Uterus (tissue), 4 donors: ENCODE results near the gene FXN. TPM values are rescaled to one million over a fixed set of nuclear protein-coding genes. Genes with fewer than 3 reads are reported as not detected.

Experiments
- DNase-seq, 2 donors: peaks; one replicate each; pipeline ENCODE4 v3.0.0-alpha.2; 2019 to 2020
- H3K27ac ChIP-seq, 2 donors: fragments of 200-600 bp; sonication (generic); 1 replicate in 1 of 2; 2 replicates in 1 of 2; pipeline ENCODE4 v1.5.1; 2016 to 2018
- H3K27me3 ChIP-seq, 2 donors: fragments of 200-600 bp; sonication (generic); one replicate each; pipeline ENCODE4 v1.5.1; 2018 to 2019; ENCODE audit warnings: control low read depth in 1 of 2
- H3K36me3 ChIP-seq, 2 donors: fragments of 200-600 bp; sonication (generic); one replicate each; pipeline ENCODE4 v1.5.1; 2019; ENCODE audit warnings: control low read depth in 1 of 2
- H3K4me1 ChIP-seq, 2 donors: fragments of 200-600 bp; sonication (generic); one replicate each; pipeline ENCODE4 v1.5.1; 2018 to 2019; ENCODE audit warnings: control low read depth in 1 of 2
- H3K4me3 ChIP-seq, 2 donors: fragments of 200-600 bp; sonication (generic); 1 replicate in 1 of 2; 2 replicates in 1 of 2; pipeline ENCODE4 v1.5.1; 2018 to 2019; ENCODE audit warnings: mild to moderate bottlenecking in 1 of 2
- H3K9me3 ChIP-seq, 2 donors: fragments of 200-600 bp; sonication (generic); one replicate each; pipeline ENCODE4 v1.5.1; 2019; ENCODE audit warnings: control low read depth in 1 of 2
- POLR2A ChIP-seq, 2 donors: fragments of 450-650 bp; IDR thresholded peaks; one replicate each; pipeline ENCODE4 v1.6.1; 2016; ENCODE audit warnings: antibody characterized with exemption in 2 of 2, mild to moderate bottlenecking in 1 of 2, moderate library complexity in 1 of 2
- intact Hi-C: fragments of 100-400 bp; cut with DNase I; formaldehyde crosslinking; loops from one replicate; pipeline ENCODE4 v1.15.1; 2023; ENCODE audit warnings: low total_unique reads
- total RNA-seq, 4 donors: library from RNA; depleted of rRNA in 3 of 4; stranded (reverse); fragments of >200 nt in 3 of 4; gene quantifications; one replicate each; pipeline versions ENCODE4 v1.1.0 to v1.2.4, GENCODE V29; 2014 to 2023
- TF ChIP-seq, protein P1 (sequence below), 4 experiments: fragments of 200-600 bp in 2 of 4; fragments of 450-650 bp in 2 of 4; sonication (generic) in 2 of 4; IDR thresholded peaks; one replicate each; pipeline ENCODE4 v1.5.1; 2016 to 2019; ENCODE audit warnings: antibody characterized with exemption in 4 of 4, mild to moderate bottlenecking in 2 of 4, moderate library complexity in 1 of 4
- donor health status: DM: yes; HTN: yes; CAD: no.

The FXN gene
- total RNA-seq, 4 donors from 2014 or later, result 5.9 to 20.3 (median 18.5) TPM

DNA sequence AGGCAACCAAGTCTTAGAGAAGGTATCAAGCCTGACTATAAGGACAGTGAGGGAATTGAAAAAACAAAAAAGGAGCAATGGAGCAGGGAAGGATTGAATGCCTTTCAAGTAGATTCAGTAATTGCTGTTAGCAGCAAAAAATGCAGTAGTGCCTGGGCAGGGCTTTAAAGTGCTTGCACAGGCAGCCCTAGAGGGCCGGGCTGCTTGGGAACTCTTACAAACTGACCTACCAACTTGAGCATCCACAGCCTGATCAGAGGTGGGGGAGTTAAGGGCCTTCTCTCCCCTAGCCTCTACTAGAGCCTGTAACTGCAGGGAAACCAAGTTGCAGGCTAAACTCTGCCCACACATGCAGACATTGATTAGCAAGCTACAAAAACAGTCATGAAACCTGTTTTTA is 19.4 kb downstream of the FXN start:
- H3K27me3 ChIP-seq, result no peaks in the 10 kb centered on the region
- no peak for DNase-seq
- no peak overlapping the region for H3K4me3 ChIP-seq
- no peak overlapping the region for H3K27ac ChIP-seq
- no peaks in the 10 kb centered on the region for H3K36me3 ChIP-seq
- no peak for TF ChIP-seq POLR2A (IDR thresholded peaks at IDR 0.05)
- TF ChIP-seq, protein P1, sequence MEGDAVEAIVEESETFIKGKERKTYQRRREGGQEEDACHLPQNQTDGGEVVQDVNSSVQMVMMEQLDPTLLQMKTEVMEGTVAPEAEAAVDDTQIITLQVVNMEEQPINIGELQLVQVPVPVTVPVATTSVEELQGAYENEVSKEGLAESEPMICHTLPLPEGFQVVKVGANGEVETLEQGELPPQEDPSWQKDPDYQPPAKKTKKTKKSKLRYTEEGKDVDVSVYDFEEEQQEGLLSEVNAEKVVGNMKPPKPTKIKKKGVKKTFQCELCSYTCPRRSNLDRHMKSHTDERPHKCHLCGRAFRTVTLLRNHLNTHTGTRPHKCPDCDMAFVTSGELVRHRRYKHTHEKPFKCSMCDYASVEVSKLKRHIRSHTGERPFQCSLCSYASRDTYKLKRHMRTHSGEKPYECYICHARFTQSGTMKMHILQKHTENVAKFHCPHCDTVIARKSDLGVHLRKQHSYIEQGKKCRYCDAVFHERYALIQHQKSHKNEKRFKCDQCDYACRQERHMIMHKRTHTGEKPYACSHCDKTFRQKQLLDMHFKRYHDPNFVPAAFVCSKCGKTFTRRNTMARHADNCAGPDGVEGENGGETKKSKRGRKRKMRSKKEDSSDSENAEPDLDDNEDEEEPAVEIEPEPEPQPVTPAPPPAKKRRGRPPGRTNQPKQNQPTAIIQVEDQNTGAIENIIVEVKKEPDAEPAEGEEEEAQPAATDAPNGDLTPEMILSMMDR (IDR thresholded peaks at IDR 0.05), result no peak
- H3K9me3 ChIP-seq, result no peaks in the 10 kb centered on the region
- intact Hi-C loops, result loop anchor here (5.0 kb wide), 1 partner anchor 137 kb away; no protein-coding TSS in a partner anchor
- no peaks in the 10 kb centered on the region for H3K4me1 ChIP-seq

DNA sequence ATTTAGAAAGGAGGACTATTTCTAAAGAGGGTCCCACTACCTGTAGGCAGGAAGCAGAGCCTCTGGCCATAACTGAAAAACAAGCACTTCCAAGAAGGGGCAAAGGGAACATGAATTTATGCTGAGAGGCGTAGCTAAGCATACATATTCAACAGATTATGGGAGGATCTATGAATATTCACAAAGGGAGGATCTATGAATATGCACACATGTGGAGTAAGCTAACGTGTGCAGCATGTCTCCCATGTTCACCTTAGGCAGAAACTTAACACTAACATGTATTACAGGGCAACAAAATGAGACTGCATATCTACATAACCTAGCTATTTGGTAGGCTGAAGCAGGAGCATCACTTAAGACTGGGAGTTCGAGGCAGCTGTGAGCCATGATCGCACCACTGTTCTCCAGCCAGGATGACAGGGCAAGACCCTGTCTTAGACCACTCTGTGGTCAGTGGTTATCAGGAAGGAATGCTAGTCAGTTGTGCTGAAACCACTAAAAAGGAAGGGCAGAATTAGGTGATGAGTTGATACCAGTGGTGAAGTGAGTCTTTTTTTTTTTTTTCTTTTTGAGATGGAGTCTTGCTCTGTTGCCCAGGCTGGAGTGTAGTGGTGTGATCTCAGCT is 20.8 kb downstream of the FXN start:
- H3K36me3 ChIP-seq, result no peaks in the 10 kb centered on the region
- no peaks in the 10 kb centered on the region for H3K4me1 ChIP-seq
- DNase-seq, result no peak
- H3K27ac ChIP-seq, result no peak overlapping the region
- no peak for TF ChIP-seq POLR2A (IDR thresholded peaks at IDR 0.05)
- TF ChIP-seq, protein P1 (IDR thresholded peaks at IDR 0.05), result no peak
- no peaks in the 10 kb centered on the region for H3K9me3 ChIP-seq
- H3K4me3 ChIP-seq, result no peak overlapping the region
- H3K27me3 ChIP-seq, result no peaks in the 10 kb centered on the region
- intact Hi-C loops, result no loop called here

DNA sequence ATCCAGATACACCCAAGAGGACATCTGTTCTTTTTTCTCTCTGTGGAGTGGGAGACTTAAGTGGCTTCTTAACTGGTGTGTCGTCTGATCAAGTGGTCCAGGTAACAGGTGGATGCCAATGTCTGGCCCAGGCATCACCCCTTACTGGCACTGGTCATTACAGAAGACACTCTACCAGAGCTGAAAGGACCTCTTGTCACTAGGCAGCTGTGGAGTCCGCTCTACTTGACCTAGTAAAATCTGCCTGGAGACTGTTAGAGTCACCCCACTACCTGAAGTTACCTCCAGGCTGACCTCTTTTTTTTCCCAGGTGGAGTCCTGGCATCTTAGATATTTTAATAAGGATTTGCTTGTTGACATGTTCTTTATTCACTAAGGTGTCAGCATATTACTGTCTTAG is 22.5 kb downstream of the FXN start:
- Histone ChIP-seq H3K27ac (no peak overlapping the region), H3K9me3 (no peaks in the 10 kb centered on the region), H3K4me3 (no peak overlapping the region), H3K36me3 (no peaks in the 10 kb centered on the region), H3K4me1 (no peaks in the 10 kb centered on the region), H3K27me3 (no peaks in the 10 kb centered on the region)
- intact Hi-C loops, result no loop called here
- no peak for DNase-seq
- TF ChIP-seq, protein P1 (IDR thresholded peaks at IDR 0.05), result no peak
- no peak for TF ChIP-seq POLR2A (IDR thresholded peaks at IDR 0.05)

DNA sequence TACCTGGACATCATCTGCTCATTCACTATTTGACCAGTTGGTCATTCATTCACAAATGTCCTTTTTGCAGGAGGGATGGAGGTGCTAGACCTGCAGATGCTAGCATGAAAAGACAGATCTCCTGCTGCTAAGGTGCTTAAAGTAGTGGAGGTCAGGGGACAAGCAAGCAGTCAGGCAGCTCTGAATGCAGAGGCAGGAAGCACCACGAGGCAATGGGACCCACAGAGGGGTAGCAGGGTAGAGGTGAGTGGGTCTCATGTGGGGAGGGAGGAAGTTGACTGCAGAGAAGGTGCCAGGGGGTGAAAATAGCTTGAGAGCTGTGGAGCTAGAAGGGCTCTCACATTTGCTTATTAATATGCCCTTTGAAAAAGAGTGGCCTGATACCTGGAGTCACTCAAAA is 25.2 kb downstream of the FXN start:
- Histone ChIP-seq H3K27ac (no peak overlapping the region), H3K4me1 (no peaks in the 10 kb centered on the region), H3K27me3 (no peaks in the 10 kb centered on the region), H3K9me3 (no peaks in the 10 kb centered on the region), H3K4me3 (no peak overlapping the region), H3K36me3 (no peaks in the 10 kb centered on the region)
- intact Hi-C loops, result no loop called here
- no peak for DNase-seq
- no peak for TF ChIP-seq POLR2A (IDR thresholded peaks at IDR 0.05)
- TF ChIP-seq, protein P1 (IDR thresholded peaks at IDR 0.05), result no peak

DNA sequence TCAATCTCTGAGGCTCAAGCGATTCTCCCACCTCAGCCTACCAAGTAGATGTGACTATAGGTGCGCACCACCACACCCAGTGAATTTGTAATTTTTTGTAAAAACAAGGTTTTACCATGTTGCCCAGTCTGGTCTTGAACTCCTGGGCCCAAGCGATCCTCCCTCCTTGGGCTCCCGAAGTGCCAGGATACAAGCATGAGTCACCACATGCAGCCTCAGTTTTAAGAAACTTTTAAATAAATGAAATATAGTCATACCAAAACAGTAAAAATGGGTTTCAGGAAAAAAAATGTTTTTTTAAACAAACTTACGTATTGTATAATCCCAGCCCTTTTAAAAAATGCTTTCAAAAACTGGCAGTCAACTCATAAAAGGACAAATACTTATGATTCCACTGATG is 26.6 kb downstream of the FXN start:
- no peaks in the 10 kb centered on the region for H3K9me3 ChIP-seq
- no peak overlapping the region for H3K27ac ChIP-seq
- TF ChIP-seq, protein P1 (IDR thresholded peaks at IDR 0.05), result no peak
- no peak for TF ChIP-seq POLR2A (IDR thresholded peaks at IDR 0.05)
- H3K27me3 ChIP-seq, result no peaks in the 10 kb centered on the region
- no peak overlapping the region for H3K4me3 ChIP-seq
- no peak for DNase-seq
- intact Hi-C loops, result no loop called here
- H3K4me1 ChIP-seq, result no peaks in the 10 kb centered on the region
- H3K36me3 ChIP-seq, result no peaks in the 10 kb centered on the region
